Measurements from ENCODE around the gene GAGE10. TPM values are rescaled to one million over a fixed set of nuclear protein-coding genes. Genes with fewer than 3 reads are reported as not detected.
"Not testable (repeated sequence)": the region's sequence is repeated elsewhere in the genome, so short reads cannot be mapped to it uniquely, and the experiment has no call there.

The GAGE10 gene
- total and polyA plus RNA-seq, 2 of the 8 experiments (the other 6 are each of a cell fraction or from before 2014, with no cell fraction given), result not detected

GRCh38 chrX:49307775-49308174 lies 4.3 kb downstream of the GAGE10 start:
- H3K4me1 ChIP-seq (replicated peaks in 1 of 4; ENCODE audit: control insufficient read depth in 3 of 4, insufficient read depth in 4 of 4, low read length in 3 of 4), result peaks cover 4 to 22% (median 13%) of the 10 kb centered on the region in 4 experiments
- H4K8ac ChIP-seq (ENCODE audit: extremely low read depth, insufficient read depth, low read length); H3K14ac ChIP-seq (ENCODE audit: insufficient read length); H3K18ac ChIP-seq (ENCODE audit: extremely low read depth, low read length); H2BK15ac ChIP-seq (ENCODE audit: low read length); H4K91ac ChIP-seq (replicated peaks; ENCODE audit: insufficient read length, low read length); H4K20me1 ChIP-seq (replicated peaks in 1 of 2; ENCODE audit: control insufficient read depth in 1 of 2, insufficient read depth in 2 of 2, low read length in 2 of 2); H3K23ac ChIP-seq (ENCODE audit: insufficient read length); H3K36me3 ChIP-seq (ENCODE audit: control insufficient read depth in 2 of 4, insufficient read depth in 4 of 4, low read length in 3 of 4); POLR2A ChIA-PET (ENCODE audit: partially characterized antibody); H3K4me3 ChIP-seq (ENCODE audit: extremely low read depth in 1 of 4, insufficient read depth in 2 of 4, low read depth in 3 of 4, low read length in 4 of 4); H2BK120ac ChIP-seq (replicated peaks; ENCODE audit: low read depth, low read length); H3K23me2 ChIP-seq (ENCODE audit: low read depth, low read length); H3K27ac ChIP-seq (ENCODE audit: low read depth, low read length); FAIRE-seq; H2BK12ac ChIP-seq (ENCODE audit: low read depth, low read length); H2BK5ac ChIP-seq (ENCODE audit: low read depth, low read length); H3K4ac ChIP-seq (replicated peaks; ENCODE audit: insufficient read length, low read depth, low read length); H3K56ac ChIP-seq (replicated peaks; ENCODE audit: insufficient read length, low read depth, low read length); H3K9me3 ChIP-seq (ENCODE audit: insufficient read depth in 2 of 2, low read depth in 1 of 2, low read length in 1 of 2); H2AFZ ChIP-seq (ENCODE audit: low read length); H2BK20ac ChIP-seq (ENCODE audit: low read length); H2AK5ac ChIP-seq (ENCODE audit: low read depth, low read length); H3K79me2 ChIP-seq (ENCODE audit: control insufficient read depth in 1 of 2, insufficient read depth in 2 of 2, low read length in 2 of 2); H3K9ac ChIP-seq (replicated peaks in 1 of 4; ENCODE audit: extremely low read depth in 1 of 4, low read depth in 3 of 4, low read length in 3 of 4); H3K4me2 ChIP-seq (ENCODE audit: insufficient read depth in 1 of 2, low read depth in 2 of 2, low read length in 2 of 2); H3K27me3 ChIP-seq (replicated peaks in 1 of 4; ENCODE audit: control insufficient read depth in 3 of 4, extremely low read depth in 1 of 4, insufficient read depth in 3 of 4, low read length in 3 of 4); DNase-seq (ENCODE audit: low read depth in 1 of 2, low spot score in 2 of 2); H3K79me1 ChIP-seq (ENCODE audit: low read depth, low read length); H4K5ac ChIP-seq (ENCODE audit: insufficient read length, low read depth, low read length): not testable (repeated sequence)
- 95% methylated on average over 2 of the region's 2 CpGs; no CpG with 5 or more reads in 1 of the 2 experiments for WGBS, 2 experiments (ENCODE audit: extremely low coverage in 1 of 2, insufficient coverage in 1 of 2, insufficient read length in 1 of 2, insufficient replicate concordance in 2 of 2, low coverage in 1 of 2, low lambda C conversion rate in 2 of 2, missing lambda C conversion rate in 1 of 2)
- CTCF ChIA-PET (ENCODE audit: partially characterized antibody), result interaction anchor here (1.0 to 1.7 kb wide), 2 partner anchors 11 to 16 kb away, joined by 3 to 5 read pairs; no protein-coding TSS in a partner anchor

Measured in H1 (cell line).